ENCODE measurements around the gene FOXF2.
A peak's percentile ranks its signal among the peaks of the same experiment; 100 is the strongest.

The FOXF2 gene

GRCh38 chr6:1406306-1407072, 17.1 kb downstream of the FOXF2 start:
- FAIRE-seq: no peak
- no peak for DNase-seq (ENCODE audit: low spot score)

- FAIRE-seq (no peak), DNase-seq (ENCODE audit: low spot score) (no peak)
Observed at GRCh38 chr6:1407499-1407990, 18.2 kb downstream of the FOXF2 start.

GRCh38 chr6:1409774-1410465, 20.5 kb downstream of the FOXF2 start:
- DNase-seq (ENCODE audit: low spot score): no peak
- FAIRE-seq: no peak

GRCh38 chr6:1412901-1413300, 23.5 kb downstream of the FOXF2 start:
- FAIRE-seq: no peak
- DNase-seq (ENCODE audit: low spot score): no peak

GRCh38 chr6:1415416-1416063, 26.2 kb downstream of the FOXF2 start:
- FAIRE-seq: no peak
- no peak for DNase-seq (ENCODE audit: low spot score)

- DNase-seq (ENCODE audit: low spot score): no peak
Observed at GRCh38 chr6:1416191-1416760, 26.9 kb downstream of the FOXF2 start.

GRCh38 chr6:1416820-1417219, 27.4 kb downstream of the FOXF2 start:
- FAIRE-seq: no peak
- no peak for DNase-seq (ENCODE audit: low spot score)

More at GRCh38 chr6:1416191-1416760, 26.9 kb downstream of the FOXF2 start:
- FAIRE-seq: no peak

- FAIRE-seq (no peak), DNase-seq (ENCODE audit: low spot score) (no peak)
Observed at GRCh38 chr6:1417718-1418117, 28.3 kb downstream of the FOXF2 start.

GRCh38 chr6:1418471-1419191, 29.3 kb downstream of the FOXF2 start:
- FAIRE-seq (no peak), DNase-seq (ENCODE audit: low spot score) (no peak)

- DNase-seq (ENCODE audit: low spot score) (no peak), FAIRE-seq (no peak)
Observed at GRCh38 chr6:1420382-1420781, 31.0 kb downstream of the FOXF2 start.

- DNase-seq (ENCODE audit: low spot score) (no peak), FAIRE-seq (no peak)
Observed at GRCh38 chr6:1422290-1422689, 32.9 kb downstream of the FOXF2 start.

GRCh38 chr6:1423578-1423977, 34.2 kb downstream of the FOXF2 start:
- DNase-seq (ENCODE audit: low spot score) (peak; percentile 43), FAIRE-seq (peak; percentile 54)

GRCh38 chr6:1424306-1424927, 35.0 kb downstream of the FOXF2 start:
- DNase-seq (ENCODE audit: low spot score) (no peak), FAIRE-seq (no peak)

GRCh38 chr6:1426416-1426815, 37.0 kb downstream of the FOXF2 start:
- DNase-seq (ENCODE audit: low spot score): no peak
- no peak for FAIRE-seq

- DNase-seq (ENCODE audit: low spot score): no peak
- no peak for FAIRE-seq
Observed at GRCh38 chr6:1435806-1436205, 46.4 kb downstream of the FOXF2 start.

GRCh38 chr6:1436334-1437306, 47.2 kb downstream of the FOXF2 start:
- peak; percentile 21 for DNase-seq (ENCODE audit: low spot score)
- peak; percentile 58 for FAIRE-seq

- DNase-seq (ENCODE audit: low spot score) (no peak), FAIRE-seq (no peak)
Observed at GRCh38 chr6:1437553-1438406, 48.4 kb downstream of the FOXF2 start.

- DNase-seq (ENCODE audit: low spot score) (no peak), FAIRE-seq (no peak)
Observed at GRCh38 chr6:1438471-1438881, 49.1 kb downstream of the FOXF2 start.

GRCh38 chr6:1439349-1439748, 50.0 kb downstream of the FOXF2 start:
- DNase-seq (ENCODE audit: low spot score) (no peak), FAIRE-seq (no peak)

All from RCC 7860 (cell line).